ENCODE results near the gene CHMP6.

CHMP6 gene

GRCh38 chr17:80956321-80957190 is 35.1 kb upstream of the CHMP6 start:
- no peak for DNase-seq

- DNase-seq, result no peak
Observed at GRCh38 chr17:80957461-80957941, 34.1 kb upstream of the CHMP6 start.

GRCh38 chr17:80959330-80960036 is 32.2 kb upstream of the CHMP6 start:
- DNase-seq, result peak; percentile 71

- peak; percentile 7 for DNase-seq
Observed at GRCh38 chr17:80960037-80960796, 31.4 kb upstream of the CHMP6 start.

- no peak for DNase-seq
Observed at GRCh38 chr17:80960797-80961452, 30.7 kb upstream of the CHMP6 start.

DNA sequence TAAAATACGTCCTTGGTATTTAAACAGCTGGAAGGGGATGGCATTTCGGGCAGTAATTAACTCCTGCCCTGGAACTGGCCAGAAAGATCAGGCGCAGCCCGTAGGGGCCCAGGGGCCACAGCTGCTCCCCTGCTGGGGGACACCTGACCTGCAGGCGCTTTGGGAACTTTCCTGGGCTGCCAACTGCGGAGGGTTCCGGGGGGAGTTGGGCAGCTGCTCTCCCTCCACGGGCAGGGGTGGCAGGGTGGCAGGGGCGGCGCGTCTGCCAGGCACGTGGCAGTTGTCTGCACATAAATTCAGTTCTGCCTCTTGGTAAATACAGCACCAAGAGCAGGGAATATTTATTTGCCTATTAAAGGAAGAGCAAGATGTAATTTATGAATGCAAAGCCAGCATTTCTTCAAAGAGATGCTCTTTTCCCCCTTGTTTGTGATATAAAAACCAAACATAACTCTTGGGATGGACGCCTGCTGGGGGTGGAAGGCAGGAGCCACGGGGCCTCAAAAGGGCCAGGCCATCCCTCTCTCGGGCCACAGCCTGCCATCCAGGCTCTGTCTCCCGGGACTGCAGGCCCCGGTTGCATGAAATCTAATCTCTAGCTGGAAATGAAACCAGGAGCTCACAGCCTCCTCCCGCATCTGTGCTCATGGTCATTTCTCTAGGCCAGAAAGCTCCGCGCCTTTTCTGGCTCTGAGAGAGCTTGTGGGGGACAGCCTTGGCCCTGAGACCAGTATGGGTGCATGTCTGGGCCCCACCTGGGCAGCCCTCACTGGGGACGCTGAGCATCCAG is 29.9 kb upstream of the CHMP6 start:
- DNase-seq, result no peak

DNA sequence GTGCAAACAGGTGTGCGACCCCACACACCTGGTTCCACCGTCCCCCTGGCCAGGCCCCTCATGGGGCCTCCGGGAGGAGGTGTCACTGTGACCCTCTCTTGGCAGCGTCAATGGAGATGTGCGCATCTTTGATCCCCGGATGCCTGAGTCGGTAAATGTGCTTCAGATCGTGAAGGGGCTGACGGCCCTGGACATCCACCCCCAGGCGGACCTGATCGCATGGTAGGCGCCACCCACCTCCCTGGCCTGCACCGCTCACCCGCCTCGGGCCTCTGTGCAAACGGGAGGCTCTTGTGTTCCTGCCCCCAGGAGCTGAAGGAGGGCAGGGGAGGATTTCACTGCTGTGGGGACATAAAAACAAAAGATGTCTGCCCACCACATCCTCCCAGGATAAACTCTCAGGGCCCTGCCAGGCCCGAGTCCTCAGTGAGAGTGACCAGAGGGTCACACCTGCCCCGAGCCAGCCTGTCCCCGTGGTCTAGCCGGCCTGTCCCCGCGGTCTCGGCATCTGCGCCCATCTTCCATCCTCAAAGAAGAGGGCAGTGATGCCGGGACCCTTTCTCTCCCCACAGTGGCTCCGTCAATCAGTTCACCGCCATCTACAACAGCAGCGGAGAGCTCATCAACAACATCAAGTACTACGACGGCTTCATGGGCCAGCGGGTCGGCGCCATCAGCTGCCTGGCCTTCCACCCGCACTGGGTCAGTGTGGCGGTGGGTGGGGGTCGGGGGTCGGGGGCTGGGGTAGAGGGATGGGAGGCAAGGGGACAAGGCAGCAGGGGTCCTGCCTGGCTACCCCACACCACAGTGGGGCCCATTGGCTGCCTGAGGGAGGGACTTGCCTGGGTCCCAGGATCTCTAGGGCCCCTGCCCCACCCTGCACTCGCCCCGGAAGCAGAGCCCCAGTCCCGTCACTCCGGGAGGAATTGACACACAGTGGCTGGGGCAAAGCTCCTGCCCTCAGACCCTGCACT is 29.0 kb upstream of the CHMP6 start:
- DNase-seq, result no peak

DNA sequence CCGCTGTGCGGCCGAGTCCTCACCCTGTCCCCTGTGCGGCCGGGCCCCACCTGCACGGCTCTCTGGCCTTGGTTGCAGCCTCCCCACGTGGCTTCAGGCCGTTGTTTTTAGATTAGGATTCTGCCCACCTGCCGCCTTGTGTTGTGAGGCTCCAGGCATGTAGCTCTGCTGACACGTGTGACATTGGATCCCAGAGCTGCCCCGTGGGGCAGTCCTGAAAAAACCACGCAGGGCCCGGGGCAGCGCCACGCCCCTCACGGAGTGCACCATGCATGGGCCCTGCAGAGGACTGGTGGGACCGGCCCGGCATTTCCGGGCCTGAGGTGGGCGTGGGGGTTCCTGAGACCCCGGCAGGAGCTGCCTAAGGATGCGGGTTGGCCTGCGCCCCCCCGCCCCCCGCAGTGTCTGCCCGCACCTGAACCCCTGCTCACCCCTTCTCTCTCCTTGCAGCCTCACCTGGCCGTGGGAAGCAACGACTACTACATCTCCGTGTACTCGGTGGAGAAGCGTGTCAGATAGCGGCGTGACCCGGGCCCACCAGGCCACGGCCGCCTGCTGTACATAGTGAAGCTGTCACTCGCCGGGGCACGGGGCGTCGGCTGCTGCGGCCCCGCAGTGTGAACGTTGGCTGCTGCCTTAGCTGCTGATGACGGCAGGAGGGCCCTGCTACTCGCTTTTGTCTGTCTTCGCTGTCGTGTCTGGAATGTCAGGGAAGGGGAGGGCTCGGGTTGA is 27.7 kb upstream of the CHMP6 start:
- no peak for DNase-seq

DNA sequence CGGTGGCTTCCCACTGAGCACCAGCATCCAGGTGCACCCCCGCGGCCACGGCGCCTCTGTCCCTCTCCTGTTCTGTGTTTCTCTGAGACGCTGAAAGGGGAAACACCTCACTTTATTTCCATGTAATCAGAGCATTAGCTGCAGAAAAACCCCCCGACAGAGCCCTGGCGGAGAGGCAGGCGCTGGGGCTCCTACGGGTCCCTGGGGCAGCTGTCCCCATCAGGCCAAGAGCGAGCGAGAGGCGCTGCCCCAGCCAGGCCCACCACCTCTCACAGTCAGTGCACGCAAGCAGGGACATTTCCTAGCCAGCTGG is 27.1 kb upstream of the CHMP6 start:
- peak; percentile 70 for DNase-seq

DNA sequence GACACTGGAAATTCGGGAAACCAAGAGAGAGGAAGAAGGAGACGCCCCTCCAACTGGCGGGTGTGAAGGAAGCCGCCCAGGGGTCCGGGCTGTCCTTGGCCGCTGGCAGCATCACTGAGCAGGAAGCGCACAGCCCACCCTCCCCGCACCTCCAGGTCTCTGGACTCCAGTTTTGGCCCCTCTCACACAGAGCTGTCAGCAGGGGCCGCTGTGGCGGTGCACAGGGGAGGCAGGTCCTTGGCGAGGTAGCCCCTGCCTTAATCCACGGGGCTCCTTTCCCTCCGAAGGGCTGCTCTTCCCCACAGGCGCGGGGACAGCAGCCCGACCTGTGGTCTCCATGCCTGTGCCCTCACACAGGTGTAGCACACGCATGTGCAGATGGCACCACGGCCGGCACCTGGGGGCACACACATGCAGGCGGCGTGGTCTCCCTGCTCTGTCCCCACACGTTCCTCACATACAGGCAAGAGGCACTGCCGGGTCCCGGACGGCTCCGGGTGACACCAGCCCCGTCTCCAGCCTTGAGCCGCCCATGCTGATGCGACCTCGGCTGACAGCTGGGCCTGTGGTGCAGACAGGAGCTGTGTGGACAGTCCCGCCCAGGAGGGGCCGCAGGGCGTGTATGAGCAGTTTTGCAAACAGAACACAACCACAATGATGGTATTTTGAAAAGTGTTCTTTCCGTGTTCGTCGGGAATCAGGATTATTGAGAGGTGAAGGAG is 26.6 kb upstream of the CHMP6 start:
- DNase-seq, result peak; percentile 27

GRCh38 chr17:80965606-80966005 is 26.0 kb upstream of the CHMP6 start:
- DNase-seq, result peak; percentile 6

- no peak for DNase-seq
Observed at GRCh38 chr17:80967404-80967872, 24.2 kb upstream of the CHMP6 start.

DNA sequence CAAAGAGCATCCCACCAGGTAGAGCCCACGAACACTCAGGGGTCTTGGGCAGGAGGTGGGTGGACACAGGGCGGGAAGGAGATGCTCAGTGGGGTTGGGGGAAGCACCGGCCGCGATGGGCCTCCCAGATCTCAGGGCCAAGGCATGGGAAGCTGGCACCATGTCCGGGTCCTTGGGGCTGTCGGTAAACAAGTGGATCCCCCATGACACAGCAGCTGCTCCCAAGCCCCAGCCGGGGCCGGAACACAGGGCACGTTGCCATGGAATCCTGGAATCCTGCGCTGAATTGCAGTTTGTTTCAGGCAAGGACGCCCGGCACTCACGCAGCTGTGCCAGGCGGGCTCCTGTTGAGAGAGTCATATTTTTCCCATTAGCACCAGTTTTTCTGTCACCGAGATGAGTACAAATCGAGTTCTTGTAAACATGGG is 23.0 kb upstream of the CHMP6 start:
- peak; percentile 81 for DNase-seq

GRCh38 chr17:80969030-80969673 is 22.5 kb upstream of the CHMP6 start:
- DNase-seq, result no peak

GRCh38 chr17:80969674-80970043 is 22.0 kb upstream of the CHMP6 start:
- no peak for DNase-seq

- peak; percentile 79 for DNase-seq
Observed at GRCh38 chr17:80970044-80970761, 21.4 kb upstream of the CHMP6 start.

DNA sequence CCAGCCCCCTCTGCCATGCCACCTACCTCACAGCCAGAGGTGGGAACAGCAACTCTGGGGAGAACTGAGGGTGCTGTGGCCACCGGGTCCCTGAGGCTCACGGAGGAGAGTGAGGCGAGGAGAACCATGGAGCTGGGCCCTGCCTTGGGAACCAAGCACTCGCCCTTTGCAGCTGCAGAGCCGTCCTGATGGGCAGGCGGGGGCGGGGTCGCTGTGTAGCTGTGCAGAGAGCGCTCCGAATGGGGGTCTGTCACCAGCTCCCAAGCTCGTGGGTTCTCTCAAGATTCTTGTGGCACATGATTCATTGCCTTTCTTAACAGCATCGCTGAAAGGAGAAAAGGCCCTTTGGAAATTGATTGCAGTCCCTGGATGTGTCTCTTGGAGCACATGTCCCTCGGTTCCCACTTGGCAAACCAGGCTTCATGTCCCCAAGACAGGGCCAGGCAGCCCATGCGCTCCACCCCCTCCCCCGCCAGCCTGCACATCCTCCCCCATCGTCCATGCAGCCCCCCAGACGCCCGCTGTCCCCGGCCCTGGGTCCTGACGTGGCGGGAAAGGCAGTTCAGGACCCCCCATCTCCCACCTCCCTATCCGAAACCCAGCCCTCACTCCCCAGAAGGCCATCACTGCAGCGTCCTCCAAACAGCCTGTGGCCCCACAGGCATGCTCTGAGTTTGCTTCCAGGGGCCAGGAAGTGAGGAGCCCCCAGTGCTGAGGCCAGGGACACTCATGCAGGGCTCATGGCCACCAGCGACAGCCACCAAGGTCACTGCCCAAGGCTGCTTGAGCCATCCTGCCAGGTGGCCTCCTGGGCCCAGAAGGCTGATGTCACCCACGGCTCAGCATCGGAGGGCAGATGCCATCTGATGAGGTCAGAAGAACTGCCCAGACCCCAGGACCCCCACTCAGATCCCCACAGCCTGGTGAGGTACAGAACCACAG is 20.6 kb upstream of the CHMP6 start:
- peak; percentile 64 for DNase-seq

All from retina (tissue), 1 donor.